GM18507 (cell line): ENCODE measurements around the gene IL32.

ENCODE experiments used
- DNase-seq: peaks from one replicate; pipeline ENCODE4 v3.0.0; 2011; ENCODE audit warnings: low read depth; ENCODE audit not compliant: insufficient read length; ENCODE audit errors: extremely low spot score
- FAIRE-seq: peaks from 2 replicates; lab custom pipeline; 2011; peaks lifted over from hg19 to GRCh38; lab: Jason Lieb, UNC

Gene IL32

DNA sequence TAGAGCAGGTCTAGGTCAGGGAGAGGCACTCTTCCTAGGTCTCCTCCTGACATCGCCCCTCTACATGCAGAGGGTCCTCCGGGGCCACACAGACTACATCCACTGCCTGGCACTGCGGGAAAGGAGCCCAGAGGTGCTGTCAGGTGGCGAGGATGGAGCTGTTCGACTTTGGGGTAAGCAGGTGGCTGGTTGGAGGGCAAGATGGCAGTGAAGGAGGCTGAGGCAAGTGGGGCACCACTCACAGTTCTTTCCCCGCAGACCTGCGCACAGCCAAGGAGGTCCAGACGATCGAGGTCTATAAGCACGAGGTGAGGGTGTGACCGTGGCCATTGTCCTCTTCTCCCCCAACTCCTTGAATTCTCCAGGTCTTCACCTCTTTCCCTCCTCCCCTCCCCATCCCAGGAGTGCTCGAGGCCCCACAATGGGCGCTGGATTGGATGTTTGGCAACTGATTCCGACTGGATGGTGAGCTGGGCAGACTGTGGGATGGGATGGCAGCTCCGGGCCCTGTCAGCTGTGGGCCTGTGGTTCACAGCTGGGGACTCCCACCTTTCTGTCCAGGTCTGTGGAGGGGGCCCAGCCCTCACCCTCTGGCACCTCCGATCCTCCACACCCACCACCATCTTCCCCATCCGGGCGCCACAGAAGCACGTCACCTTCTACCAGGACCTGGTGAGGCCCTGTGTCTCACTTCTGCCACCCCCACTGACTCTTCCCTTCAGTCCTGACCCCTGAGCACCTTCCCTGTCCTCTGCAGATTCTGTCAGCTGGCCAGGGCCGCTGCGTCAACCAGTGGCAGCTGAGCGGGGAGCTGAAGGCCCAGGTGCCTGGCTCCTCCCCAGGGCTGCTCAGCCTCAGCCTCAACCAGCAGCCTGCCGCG is 38.6 kb upstream of the IL32 start:
- no peak for FAIRE-seq
- DNase-seq = no peak

DNA sequence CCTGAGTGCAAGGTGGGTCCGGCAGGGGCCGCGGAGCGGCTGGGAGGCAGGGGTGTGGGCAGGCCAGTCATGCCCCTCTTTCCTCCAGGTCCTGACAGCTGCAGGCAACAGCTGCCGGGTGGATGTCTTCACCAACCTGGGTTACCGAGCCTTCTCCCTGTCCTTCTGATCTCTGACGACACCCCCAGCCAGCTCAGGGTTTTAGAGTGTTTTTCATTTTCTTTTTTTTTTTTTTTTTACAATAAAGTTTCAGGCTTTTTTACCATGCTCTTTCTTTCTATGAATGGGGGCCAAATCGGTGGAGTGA is 38.0 kb upstream of the IL32 start:
- DNase-seq = no peak
- no peak for FAIRE-seq

DNA sequence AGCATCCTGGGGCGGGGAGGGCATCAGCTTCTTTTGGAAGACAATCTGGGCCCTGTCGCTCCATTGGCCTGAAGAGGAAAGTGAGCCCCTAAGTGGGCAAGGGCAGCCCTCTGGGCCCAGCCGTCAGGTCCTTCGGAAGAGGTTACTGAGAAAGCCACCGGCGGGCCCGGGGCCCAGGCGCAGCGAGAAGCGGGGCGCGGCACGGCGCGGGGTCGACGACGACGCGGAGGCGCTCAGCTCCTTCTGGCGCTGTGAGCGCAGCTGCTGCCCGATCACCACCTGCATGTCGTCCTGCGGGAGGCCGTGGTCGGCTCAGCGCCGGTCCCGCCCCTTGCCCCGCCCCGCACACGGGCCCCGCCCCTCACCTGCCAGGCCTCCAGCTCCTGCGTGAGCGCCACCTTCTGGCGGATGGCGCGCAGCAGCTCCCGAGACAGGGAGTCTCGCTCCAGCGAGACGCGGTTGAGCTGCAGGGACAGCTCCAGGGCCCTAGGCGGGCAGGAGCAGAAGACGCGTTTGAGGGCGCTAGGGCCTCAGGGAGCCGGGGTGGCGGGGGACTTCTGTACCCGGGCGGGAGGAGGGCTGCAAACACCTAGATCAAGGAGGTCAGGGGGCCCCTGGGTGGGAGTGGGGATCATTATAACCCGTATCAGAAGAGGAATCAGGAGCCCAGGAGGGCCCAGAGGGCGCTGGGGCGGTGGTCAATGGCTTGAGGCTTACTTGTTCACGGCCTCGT is 37.3 kb upstream of the IL32 start:
- FAIRE-seq (peak; percentile 87), DNase-seq (peak; percentile 81)

DNA sequence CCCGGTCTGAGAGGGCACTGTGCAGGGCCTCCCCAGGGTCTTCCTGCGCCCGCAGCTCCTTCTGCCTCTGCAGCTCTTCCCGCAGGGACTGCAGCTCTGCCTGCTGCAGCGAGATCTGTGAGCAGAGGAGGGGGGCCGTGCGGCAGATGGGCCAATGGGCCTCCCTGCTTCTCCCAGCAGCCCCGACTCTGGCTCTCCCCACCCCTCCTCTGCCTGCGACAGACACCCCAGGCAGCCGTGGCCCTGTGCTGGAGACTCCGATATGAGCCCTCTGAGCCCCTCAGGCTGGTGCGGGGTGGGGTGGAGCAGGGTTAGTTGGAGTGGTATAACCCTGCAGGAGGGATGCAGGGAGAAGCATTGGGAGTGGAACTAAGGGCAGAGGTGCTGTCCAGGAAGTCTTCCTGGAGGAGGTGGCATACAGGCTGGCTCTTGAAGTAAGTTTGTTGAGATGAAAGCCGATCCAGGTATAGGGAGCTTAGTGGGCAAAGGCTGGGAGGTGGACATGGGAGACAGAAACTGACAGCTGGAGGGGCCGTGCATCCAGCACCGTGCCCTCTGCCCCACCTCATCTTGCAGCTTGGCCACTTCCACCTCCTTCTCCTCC is 36.6 kb upstream of the IL32 start:
- no peak for DNase-seq

DNA sequence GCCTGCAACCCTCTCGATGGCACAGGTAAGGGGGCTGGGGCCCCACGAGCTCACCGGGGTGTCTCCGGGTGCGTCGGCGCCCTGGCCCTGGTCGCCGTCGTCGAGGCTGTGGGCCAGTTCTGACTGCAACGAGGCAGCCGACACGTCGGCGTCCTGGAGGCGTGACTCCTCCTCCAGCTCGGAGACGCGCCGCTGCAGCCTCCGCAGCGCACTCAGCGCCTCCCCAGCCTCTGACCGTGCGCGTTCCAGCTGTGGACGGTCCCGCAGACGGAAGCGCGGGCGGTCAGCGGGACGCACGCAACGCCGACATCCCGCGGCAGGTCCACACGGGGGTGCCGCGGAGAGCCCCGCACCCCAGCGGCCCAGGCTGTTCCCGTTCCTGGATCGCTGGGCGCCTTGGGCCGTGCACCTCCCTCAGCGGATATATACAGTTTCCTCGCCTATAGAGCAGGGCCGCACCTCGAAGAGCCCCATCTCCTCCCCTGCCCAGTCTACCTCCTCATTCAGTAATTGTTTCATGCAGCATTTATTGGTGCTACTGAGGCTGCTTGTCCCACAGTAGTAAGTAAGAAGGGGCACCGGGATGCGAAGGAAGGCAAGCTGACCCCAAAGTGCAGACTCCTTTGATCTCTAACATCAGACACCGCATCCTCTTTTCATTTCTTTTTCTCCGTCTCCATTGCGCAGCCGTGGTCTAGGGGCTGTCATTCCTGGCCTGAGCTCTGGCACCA is 35.8 kb upstream of the IL32 start:
- DNase-seq = no peak
- FAIRE-seq = no peak

More for the DNA sequence above, 36.6 kb upstream of the IL32 start:
- no peak for FAIRE-seq

DNA sequence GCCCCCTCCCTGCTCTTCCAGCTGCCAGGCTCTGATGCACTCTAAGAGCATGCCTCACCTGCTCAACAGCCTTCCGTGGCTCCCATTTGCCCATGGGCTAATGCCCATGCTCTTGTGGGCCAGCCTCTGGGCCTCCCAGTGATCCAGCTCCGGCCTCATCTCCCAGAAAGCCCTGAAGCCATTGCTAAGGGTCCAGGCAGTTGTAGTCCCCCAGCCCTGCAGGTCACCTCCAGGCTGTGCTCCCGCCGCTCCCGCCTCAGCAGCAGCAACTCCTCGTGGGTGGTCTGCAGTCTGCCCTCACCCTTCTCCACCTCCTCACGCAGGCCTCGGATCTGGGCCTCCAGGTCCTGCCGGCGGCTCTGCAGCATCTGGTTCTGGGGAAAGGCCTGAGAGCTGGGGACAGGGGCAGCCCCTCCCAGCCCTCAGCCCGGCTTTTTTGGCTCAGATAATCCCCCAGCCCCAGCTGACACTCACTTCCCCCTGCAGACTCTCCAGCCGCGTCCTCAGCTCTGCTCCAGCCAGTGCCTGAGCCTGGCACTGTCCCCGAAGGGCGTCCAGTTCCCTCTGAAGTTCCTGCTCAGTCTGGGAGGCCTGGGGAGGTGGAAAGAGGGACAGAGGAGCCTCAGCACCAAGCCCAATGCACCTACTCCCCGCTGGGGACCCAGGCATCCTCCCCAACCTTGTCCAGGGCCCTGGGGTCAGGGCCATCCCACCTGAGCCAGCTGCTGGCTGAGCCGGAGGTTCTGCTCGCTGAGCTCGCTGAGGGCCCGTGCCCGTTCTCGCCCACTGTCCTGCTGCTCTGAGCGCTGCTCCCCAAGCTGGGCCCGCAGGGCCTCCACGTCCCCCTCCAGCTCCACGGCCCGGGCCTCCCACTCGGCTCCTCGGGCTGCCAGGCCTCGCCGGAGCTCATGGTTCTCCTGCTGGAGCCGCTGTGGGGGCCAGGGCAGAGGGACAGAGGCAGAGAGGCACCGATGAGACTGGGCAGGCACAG is 34.9 kb upstream of the IL32 start:
- FAIRE-seq = no peak
- no peak for DNase-seq

DNA sequence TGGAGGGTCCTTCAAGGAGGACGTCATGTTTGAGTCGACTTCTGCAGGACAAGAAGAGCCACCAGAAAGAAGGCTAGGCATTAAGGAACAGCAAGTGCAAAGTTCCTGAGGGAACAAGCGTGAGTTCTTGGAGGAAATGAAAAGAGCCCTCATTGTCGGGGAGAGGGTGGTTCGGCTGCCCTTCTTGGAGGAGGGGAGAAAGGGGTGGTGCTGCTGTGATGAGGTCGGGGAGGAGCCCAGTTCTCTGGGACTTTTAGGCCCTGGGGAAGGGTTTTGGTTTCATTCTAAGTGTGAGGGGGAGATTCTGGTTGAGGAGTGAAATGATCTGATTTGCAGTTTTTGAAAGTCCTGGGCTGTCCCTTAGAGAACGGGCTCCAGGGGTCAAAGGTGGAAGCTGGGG is 32.8 kb upstream of the IL32 start:
- FAIRE-seq = peak; percentile 29
- no peak for DNase-seq

DNA sequence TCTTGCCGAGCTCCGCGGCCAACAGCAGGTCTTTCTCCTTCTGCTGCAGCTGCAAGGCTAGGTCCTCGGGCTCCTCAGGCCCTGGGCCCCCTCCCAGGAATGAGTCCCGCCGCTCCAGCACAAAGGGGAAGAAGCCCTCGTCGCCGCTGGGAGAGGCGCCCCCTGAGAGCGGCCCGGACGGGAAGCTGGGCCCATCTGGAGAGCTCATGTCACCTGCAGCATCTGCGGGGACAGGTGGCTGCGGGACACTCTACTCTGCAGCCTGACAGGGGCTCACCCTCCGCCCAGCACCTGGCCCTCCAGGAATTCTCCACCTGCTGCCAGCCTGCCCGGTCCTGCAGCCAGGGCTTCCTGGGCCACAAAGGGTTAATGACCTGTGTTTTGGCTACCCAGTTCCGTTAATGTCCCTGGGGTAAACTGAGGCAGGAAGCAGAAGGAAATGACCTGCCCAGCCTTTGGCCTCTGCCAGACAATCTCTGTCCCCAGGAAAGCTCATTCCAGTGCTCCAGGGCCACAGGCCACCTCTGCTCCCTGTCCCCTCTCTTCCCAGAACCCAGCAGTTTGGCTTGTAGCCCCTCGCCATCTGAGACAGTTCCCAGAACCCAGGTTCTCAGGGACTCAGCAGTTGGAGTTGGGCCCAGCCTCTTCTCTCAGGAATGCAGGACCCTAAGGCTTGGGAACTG is 30.0 kb upstream of the IL32 start:
- FAIRE-seq = no peak
- no peak for DNase-seq

DNA sequence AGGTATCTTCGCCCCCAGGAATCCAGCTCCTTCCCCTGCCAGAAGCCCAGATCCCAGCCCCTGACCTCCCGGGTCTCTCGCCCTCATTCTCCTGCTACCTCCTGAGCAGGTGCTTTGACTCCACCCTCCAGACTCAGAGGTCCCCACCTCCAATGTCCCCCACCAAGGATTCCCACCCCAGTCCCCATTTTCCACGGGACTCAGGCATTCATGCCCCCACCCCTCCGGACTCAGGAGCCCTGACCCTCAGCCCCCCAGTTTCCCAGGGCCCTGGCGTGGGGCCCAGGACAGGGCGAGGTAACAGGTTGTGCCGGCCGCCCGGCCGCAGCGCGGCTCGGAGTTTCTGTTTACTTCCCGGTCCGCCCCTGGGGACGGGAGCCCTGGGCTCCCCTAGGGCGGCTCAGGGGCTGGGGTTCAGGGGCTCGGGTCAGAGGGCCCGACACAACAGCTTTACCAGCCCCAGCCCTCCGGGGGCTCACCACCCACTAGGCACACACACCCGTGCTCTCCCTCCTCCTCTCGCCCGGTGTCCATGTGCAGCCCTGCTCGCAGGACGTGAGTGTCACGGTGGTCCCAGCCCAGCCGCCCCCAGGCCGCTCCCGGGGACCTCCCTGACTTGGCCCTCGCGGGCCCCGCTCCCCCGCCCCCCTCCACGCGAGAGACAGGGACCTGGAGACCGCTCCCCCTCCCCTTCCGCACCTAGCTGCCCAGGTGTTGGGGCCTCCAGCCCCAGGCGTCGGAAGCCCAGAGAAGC is 29.3 kb upstream of the IL32 start:
- DNase-seq = no peak

DNA sequence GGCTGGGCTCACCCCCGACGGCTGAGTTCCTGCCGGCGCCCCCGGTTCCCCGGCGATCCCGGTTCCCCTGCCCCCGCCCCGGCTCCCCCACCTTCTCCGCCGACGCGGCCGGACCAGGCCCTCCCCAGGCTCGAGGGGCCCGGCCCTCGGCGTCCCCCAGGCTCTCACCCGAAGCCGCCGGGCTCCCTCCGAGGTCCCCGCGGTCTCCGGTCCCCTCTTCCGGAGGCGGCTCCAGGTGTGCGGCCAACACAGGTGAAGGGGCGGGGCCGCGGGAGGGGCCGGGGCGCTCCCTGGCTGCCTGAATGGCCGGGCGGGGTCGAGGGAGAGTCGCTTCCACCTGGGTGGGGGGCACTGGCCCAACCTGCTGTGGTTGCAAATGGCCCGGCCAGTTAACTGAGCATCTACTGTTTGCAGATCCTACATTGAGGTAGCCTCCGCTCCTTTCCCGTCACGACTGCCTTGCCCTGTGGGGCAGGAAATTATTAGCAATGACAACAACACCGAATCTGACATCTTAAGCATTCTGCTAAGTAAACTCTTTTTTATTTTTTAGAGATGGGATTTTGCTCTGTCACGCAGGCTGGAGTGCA is 28.6 kb upstream of the IL32 start, which contains the start of gene BICDL2:
Gene BICDL2 (minus strand): TSS at position 219 of the 590 bp plus-strand sequence. CDS start 1,448 bp downstream, outside the sequence.
- FAIRE-seq (no peak), DNase-seq (no peak)

More for the DNA sequence above, 29.3 kb upstream of the IL32 start:
- FAIRE-seq = no peak

DNA sequence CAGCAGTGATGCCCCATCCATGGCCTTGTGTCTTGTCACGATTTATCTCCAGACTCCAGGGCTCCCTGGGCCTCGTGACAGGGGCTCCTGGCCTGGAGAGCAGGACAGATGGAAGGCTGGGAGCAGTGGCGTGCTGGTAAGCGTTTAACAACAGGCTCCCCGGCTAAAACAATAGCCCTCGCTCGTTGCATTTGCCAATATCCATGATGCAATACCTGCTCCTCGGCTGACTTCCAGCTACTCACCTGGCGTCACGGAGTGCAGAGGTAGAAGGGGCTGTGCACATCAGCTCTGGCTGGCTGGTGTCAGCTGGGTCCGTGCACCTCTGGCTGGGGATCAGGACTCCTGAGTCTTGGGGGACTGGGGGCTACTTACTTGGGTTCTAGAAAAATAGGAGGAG is 27.2 kb upstream of the IL32 start:
- DNase-seq (no peak), FAIRE-seq (no peak)

DNA sequence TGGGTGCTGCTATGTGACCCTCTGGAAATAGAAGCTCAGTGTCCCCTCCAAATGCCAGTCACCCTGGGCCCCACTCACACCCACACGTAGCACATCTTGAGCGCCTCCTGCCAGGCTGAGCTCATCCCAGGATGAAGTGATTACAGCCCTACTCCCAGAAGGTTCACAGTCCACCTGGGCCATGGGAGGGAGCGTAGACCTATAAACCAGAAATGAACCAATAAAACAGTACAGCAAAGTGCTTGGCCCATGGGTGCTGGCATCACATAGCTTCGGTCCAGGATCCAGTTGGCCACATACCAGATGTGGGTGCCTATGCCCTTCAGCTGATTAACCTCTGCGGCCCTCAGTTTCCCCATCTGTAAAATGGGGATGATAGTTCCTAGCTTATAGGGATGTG is 26.5 kb upstream of the IL32 start:
- DNase-seq (no peak), FAIRE-seq (no peak)

DNA sequence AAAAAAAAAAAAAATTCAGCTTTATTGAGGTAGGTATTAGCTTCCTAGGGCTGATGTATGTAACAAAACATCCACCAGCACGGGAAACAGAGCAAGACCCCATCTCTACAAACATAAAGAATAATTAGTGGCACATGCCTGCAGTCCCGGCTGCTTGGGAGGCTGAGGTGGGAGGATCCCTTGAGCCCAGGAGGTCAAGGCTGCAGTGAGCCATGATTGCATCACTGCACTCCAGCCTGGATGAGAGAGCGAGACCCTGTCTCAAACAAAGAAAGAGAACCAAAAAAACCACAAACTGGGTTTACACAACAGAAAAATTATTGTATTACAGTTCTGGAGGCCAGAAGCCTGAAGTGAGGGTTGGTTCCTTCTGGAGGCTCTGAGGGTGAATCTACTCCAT is 23.1 kb upstream of the IL32 start:
- FAIRE-seq = no peak
- DNase-seq = no peak

DNA sequence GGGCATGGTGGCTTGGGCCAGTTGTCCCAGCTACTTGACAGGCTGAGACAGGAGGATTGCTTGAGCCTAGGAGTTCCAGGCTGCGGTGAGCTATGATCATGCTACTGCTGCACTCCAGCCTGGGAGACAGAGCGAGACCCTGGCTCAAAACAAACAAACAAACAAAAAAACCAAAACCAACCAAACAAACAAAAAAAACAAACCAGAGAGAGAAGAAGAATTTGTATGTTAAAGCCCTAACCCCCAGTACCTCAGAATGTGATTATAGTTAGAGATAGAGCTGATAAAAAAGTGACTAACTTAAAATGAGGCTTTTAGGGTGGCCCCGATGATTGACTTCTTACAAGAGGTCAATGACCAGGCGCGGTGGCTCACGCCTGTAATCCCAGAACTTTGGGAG is 20.7 kb upstream of the IL32 start:
- no peak for DNase-seq

DNA sequence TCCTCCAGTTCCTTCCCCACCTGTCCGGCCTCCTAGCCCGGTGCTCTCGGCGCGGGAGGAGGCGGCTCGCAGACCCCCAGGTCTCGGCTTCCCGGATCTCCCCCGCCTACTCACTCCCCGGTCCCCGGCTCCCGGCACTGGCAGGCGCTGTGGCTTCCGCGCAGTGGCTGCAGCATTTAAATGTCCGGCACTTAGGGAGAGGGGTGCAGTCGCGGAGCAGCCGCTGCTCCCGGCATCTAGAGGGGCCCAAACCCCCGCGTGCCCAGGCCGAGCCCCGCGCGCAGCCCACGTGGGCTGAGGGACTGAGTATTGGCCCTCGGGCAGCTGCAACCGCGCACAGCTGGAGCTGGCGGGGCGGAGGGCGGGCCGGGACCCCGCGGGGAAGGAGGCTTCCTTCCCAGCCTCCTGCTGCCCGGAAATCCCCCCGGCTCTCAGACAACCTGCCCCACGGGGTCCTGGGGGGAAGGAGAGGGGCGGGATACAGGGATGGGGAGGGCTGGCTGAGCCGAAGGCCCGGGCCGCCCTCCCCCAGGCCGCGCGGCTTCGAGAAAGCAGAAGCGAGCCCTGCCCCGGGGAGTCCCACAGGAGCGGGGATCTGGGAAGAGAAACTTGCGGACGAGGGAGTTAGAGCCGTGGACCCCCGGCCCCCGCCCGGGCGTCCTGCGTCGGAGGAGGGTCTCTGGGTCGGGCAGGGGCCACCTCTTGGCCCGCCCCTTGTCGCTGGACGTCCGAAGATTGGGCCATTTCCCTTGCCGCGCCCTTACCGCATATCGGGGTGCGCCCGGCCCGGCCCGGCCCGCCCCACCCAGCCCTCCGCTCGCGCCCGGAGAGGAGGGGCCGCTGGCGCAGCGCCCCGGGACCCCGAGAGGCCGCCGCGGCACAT is 19.4 kb upstream of the IL32 start, which contains the start of gene MMP25:
Gene MMP25 (plus strand): TSS at position 804 of the 883 bp plus-strand sequence. CDS start 357 bp downstream, outside the sequence.
- FAIRE-seq (peak; percentile 15), DNase-seq (no peak)

More for the DNA sequence above, 20.7 kb upstream of the IL32 start:
- FAIRE-seq = no peak
